SU-DHL-6 (cell line): Measurements from ENCODE around the gene CMTM5.

ENCODE experiments used
- H2AFZ ChIP-seq: fragments of 200-600 bp; sonication (generic); 2 replicates; pipeline ENCODE4 v1.6.1; 2014; ENCODE audit warnings: low read depth, mild to moderate bottlenecking, moderate library complexity, mixed read lengths, antibody characterized with exemption, low read length; ENCODE audit not compliant: severe bottlenecking
- H3F3A ChIP-seq: fragments of 200-600 bp; shearing (Covaris generic); 2 replicates; pipeline ENCODE4 v1.6.0; 2016; ENCODE audit warnings: antibody characterized with exemption, mild to moderate bottlenecking; ENCODE audit not compliant: insufficient read depth
- H3K27ac ChIP-seq: fragments of 200-600 bp; sonication (generic); 2 replicates; pipeline ENCODE4 v1.5.1; 2016; ENCODE audit warnings: low read depth, mild to moderate bottlenecking, low read length, moderate library complexity, mixed read lengths
- H3K27me3 ChIP-seq: fragments of 200-600 bp; sonication (generic), shearing (Covaris generic); 2 replicates; pipeline ENCODE4 v1.6.0; 2014; ENCODE audit warnings: mild to moderate bottlenecking, low read length
- H3K36me3 ChIP-seq: fragments of 200-600 bp; sonication (generic); 2 replicates; pipeline ENCODE4 v1.6.1; 2014; ENCODE audit warnings: mild to moderate bottlenecking, low read length, mixed read lengths
- H3K4me2 ChIP-seq: fragments of 300-600, 200-600 bp; shearing (Covaris generic), sonication (generic); 2 replicates; pipeline ENCODE4 v1.6.0; 2014; ENCODE audit warnings: low read length, low read depth, mild to moderate bottlenecking; ENCODE audit not compliant: poor library complexity, severe bottlenecking
- H3K4me3 ChIP-seq: fragments of 200-600 bp; sonication (generic); 2 replicates; pipeline ENCODE4 v1.5.1; 2014; ENCODE audit warnings: antibody characterized with exemption, low read length, mild to moderate bottlenecking, mixed read lengths; ENCODE audit not compliant: insufficient read depth, poor library complexity, severe bottlenecking
- H3K79me2 ChIP-seq: fragments of 200-600 bp; sonication (generic); 2 replicates; pipeline ENCODE4 v1.6.1; 2014; ENCODE audit warnings: mild to moderate bottlenecking, low read length, moderate library complexity; ENCODE audit not compliant: insufficient read depth
- H3K9ac ChIP-seq: fragments of 200-600 bp; sonication (generic); 2 replicates; pipeline ENCODE4 v1.7.0; 2014; ENCODE audit warnings: mild to moderate bottlenecking, low read length
- H3K9me2 ChIP-seq: fragments of 200-600 bp; sonication (generic); replicated peaks from 2 replicates; pipeline ENCODE4 v1.6.1; 2014; ENCODE audit warnings: low read length; ENCODE audit not compliant: insufficient read depth
- H3K9me3 ChIP-seq: fragments of 200-600 bp; sonication (generic); 2 replicates; pipeline ENCODE4 v1.6.1; 2014; ENCODE audit warnings: low read length, mixed read lengths; ENCODE audit not compliant: insufficient read depth
- H4K20me1 ChIP-seq: fragments of 200-600 bp; sonication (generic); 2 replicates; pipeline ENCODE4 v1.6.1; 2014; ENCODE audit warnings: low read depth, mild to moderate bottlenecking, antibody characterized with exemption, low read length, moderate library complexity, mixed read lengths
- EZH2phosphoT487 ChIP-seq: fragments of 200-600 bp; sonication (generic), shearing (Covaris generic); conservative IDR thresholded peaks from 2 replicates; pipeline ENCODE4 v1.6.1; 2018; ENCODE audit warnings: mild to moderate bottlenecking, antibody characterized with exemption, low read length, moderate library complexity, mixed read lengths
- TF ChIP-seq, protein P1 (sequence below): fragments of 200-600 bp; sonication (generic); IDR thresholded peaks from one replicate; pipeline ENCODE4 v1.5.1; 2017; ENCODE audit warnings: antibody characterized with exemption, mild to moderate bottlenecking, low read length, moderate library complexity; ENCODE audit not compliant: insufficient read depth, poor library complexity, severe bottlenecking

CMTM5 gene

DNA sequence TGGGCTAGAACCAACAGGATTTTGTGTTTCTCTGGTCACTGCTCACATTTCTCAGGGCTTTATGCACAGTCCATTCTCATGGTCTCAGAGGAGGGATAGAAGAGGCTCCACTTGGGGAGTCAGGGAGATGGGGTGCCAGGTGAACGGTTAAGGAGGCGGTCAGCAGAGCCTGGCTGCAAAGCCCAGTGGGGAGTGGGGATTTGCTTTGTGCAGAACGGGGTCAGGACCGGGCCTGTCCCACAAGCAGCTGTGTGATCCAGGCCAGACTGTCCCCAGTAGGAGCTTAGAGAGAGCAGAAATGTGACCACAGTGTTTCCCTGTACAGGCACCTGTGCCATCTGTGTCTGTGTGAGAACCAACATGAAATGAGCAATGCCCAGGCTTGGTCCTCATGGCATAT, 4.1 kb downstream of the CMTM5 start:
- Histone ChIP-seq H3K9me3 (no peaks in the 10 kb centered on the region), H3F3A (no peaks in the 10 kb centered on the region), H3K4me3 (no peak overlapping the region), H3K27me3 (no peaks in the 10 kb centered on the region), H3K9me2 (no peaks in the 10 kb centered on the region), H3K27ac (no peak overlapping the region), H2AFZ (no peak overlapping the region), H3K36me3 (no peaks in the 10 kb centered on the region), H3K79me2 (no peaks in the 10 kb centered on the region), H3K4me2 (no peak overlapping the region), H3K9ac (no peak overlapping the region), H4K20me1 (no peaks in the 10 kb centered on the region)
- TF ChIP-seq EZH2phosphoT487: no peak
- TF ChIP-seq, protein P1, sequence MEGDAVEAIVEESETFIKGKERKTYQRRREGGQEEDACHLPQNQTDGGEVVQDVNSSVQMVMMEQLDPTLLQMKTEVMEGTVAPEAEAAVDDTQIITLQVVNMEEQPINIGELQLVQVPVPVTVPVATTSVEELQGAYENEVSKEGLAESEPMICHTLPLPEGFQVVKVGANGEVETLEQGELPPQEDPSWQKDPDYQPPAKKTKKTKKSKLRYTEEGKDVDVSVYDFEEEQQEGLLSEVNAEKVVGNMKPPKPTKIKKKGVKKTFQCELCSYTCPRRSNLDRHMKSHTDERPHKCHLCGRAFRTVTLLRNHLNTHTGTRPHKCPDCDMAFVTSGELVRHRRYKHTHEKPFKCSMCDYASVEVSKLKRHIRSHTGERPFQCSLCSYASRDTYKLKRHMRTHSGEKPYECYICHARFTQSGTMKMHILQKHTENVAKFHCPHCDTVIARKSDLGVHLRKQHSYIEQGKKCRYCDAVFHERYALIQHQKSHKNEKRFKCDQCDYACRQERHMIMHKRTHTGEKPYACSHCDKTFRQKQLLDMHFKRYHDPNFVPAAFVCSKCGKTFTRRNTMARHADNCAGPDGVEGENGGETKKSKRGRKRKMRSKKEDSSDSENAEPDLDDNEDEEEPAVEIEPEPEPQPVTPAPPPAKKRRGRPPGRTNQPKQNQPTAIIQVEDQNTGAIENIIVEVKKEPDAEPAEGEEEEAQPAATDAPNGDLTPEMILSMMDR: no peak

DNA sequence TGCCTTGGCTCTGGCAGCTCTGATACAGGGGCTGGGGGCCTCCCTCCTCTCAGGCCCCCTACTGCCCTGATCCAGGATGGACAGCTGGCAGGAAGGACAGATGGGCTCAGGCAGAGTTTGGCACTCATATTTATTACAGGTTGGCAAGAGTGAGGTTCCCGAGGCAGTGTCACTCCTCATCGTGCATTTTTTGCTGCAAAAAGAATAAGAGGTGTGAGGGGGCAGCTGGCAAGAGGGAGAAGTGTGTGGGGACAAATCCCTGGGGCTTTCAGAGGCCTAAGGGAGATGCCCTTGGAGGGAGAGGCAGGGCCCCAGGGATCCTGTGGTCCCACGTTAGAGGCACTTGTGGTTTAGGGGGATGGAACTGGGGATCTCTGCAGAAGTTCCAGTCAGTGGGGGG, 5.0 kb downstream of the CMTM5 start:
- H3K4me2 ChIP-seq: no peak overlapping the region
- no peak overlapping the region for H3K27ac ChIP-seq
- H2AFZ ChIP-seq: no peak overlapping the region
- no peak overlapping the region for H3K4me3 ChIP-seq
- H3K9me3 ChIP-seq: no peaks in the 10 kb centered on the region
- H3K9ac ChIP-seq: no peak overlapping the region
- H3F3A ChIP-seq: no peaks in the 10 kb centered on the region
- no peak for TF ChIP-seq EZH2phosphoT487
- TF ChIP-seq, protein P1: no peak
- no peaks in the 10 kb centered on the region for H3K9me2 ChIP-seq
- no peaks in the 10 kb centered on the region for H3K79me2 ChIP-seq
- H3K36me3 ChIP-seq: no peaks in the 10 kb centered on the region
- H3K27me3 ChIP-seq: no peaks in the 10 kb centered on the region
- no peaks in the 10 kb centered on the region for H4K20me1 ChIP-seq

DNA sequence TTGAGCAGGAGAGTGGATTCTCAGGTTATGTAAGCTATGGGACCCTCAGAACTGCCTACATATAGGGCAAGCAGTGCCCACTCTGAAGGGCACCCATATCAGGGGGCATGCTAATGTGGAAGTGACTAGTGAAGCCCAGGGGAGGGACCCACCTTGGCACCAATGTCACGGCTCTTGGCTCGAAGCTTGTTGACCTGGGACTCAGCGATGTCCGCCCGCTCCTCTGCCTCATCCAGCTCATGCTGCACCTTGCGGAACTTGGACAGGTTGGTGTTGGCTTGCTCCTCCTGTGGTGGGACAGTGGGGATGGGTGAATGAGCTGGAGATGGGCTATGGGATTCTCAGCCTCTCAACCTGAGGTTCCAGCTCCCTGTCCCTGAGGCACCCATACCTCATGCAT, 5.4 kb downstream of the CMTM5 start:
- Histone ChIP-seq H3K27ac (no peak overlapping the region), H3K9me2 (no peaks in the 10 kb centered on the region), H3K4me3 (no peak overlapping the region), H3K36me3 (no peaks in the 10 kb centered on the region), H3K79me2 (no peaks in the 10 kb centered on the region), H3K27me3 (no peaks in the 10 kb centered on the region), H3F3A (no peaks in the 10 kb centered on the region), H4K20me1 (no peaks in the 10 kb centered on the region), H2AFZ (no peak overlapping the region), H3K9ac (no peak overlapping the region), H3K9me3 (no peaks in the 10 kb centered on the region), H3K4me2 (no peak overlapping the region)
- TF ChIP-seq EZH2phosphoT487: no peak
- TF ChIP-seq, protein P1: no peak
